HG02763 (cell line): ENCODE data around the gene CDH4.

Experiments used
- ATAC-seq: cut with Tn5 transposase; IDR thresholded peaks from one replicate; pipeline ENCODE4 v1.9.1; 2021; ENCODE audit warnings: mild to moderate bottlenecking, moderate library complexity; ENCODE audit not compliant: unreplicated experiment

The CDH4 gene

DNA sequence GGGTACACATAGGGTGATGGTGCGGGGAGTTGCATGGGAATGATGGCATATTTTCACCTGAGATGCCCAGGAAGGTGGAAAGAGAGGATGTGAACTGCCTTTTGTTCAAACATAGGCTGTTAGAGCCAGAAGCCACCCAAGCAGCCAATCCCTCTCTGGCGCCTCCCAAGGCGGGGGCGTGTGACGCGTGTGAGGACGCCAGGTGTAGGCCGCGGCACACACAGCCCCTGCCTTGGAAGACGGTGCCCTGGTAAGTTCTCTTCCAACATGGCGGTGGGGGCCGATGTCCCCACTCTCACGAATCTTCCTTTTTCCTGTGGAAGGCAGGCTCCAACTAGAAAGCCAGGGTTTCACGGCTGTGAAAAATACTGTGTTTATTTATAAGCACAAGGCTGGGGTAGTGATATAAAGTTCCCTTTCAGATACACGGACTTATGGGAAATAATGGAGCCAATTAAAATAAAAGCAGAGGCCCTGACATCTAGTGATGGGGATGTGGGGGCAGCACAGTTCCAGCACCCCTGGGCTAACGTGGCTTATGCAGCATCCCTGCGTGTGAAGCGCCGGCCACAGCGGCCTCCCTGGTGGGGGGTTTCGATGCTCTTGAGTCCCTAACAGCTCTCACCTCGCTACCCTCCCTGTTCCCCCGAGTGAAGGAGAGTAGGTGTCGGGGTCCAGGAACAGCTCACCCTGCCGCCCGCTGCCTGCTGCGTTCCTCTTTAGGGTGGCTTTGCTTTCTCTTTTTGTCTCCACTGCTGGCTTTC lies 28.3 kb downstream of the CDH4 start:
- ATAC-seq, result no peak

DNA sequence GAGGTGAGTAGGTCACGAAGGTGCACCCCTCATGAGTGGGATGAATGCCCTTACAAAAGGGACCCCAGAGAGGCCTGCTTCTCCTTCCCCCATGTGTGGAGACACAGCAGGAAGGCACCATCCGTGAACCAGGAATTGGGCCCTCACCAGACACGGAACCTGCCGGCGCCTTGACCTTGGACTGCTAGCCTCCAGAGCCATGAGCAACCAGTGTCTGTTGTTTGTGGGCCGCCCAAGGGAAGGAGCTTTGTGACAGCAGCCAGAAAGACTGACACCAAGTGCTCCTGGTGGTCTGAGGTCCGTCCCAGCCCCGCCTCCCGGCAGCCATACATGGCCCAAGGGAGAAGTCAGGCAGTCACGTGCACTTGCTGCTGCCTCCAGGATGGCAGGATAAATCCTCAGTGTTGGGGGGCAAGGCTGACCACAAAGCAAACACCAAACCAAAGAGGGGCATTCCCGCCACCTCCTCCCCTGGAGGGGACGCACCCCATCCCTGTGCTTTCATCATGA lies 29.3 kb downstream of the CDH4 start:
- no peak for ATAC-seq

DNA sequence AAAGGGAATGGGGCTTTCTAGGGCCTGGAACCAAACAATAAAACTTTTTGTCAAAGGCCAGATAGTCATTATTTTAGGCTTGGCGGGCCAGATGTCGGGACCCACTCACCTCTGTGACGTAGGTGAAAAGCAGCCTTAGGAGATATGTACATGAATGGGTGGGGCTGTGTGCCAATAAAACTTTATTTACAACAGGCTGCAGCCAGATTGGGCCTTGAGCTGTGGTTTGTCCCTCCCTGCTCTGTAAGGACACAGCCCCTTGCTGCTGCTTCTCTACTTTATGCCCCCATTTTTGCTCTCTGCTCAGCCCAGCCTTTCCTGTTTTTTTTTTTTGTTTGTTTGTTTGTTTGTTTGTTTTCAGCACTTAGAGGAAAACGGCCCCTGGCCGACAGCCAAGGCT lies 32.7 kb downstream of the CDH4 start:
- ATAC-seq, result no peak

DNA sequence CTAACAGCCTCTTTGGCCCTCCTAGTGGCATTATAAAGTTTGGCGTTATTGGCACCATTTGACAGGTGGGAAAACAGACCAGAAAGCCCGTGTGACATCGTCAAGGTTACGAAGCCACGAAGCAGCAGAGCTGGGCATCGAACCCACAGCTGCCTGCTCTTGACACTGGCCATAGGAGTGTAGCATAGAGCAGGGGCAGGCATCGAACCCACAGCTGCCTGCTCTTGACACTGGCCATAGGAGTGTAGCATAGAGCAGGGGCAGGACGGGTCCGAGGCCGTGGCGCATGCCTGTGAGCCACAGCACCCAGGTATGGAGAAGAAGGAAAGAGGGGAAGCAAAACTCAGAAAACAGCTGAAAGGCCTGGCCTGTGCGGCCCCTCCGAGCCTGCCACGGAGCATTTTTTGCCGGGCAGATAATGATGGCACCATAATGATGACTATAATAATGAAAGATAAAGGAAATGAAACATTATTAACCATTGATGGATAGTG lies 33.1 kb downstream of the CDH4 start:
- no peak for ATAC-seq

DNA sequence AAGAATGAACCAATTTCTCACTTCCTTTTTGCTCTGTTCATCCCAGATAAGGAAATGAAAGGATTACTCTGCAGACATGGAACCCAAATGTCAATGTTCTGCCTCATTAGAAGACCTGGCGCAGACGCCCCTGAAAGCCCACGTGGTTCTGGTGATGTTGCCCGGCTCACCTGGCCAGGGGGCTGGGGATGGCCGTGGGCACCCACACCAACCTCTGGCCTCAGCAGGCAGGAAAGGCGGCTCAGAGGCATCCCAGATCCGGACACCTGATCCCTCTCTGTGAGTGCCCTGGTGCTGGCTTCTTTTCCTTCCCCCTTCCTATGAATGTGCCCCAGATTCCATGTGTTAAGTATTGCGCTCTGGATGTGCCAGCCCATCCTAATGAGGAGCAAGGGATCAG lies 33.6 kb downstream of the CDH4 start:
- no peak for ATAC-seq

DNA sequence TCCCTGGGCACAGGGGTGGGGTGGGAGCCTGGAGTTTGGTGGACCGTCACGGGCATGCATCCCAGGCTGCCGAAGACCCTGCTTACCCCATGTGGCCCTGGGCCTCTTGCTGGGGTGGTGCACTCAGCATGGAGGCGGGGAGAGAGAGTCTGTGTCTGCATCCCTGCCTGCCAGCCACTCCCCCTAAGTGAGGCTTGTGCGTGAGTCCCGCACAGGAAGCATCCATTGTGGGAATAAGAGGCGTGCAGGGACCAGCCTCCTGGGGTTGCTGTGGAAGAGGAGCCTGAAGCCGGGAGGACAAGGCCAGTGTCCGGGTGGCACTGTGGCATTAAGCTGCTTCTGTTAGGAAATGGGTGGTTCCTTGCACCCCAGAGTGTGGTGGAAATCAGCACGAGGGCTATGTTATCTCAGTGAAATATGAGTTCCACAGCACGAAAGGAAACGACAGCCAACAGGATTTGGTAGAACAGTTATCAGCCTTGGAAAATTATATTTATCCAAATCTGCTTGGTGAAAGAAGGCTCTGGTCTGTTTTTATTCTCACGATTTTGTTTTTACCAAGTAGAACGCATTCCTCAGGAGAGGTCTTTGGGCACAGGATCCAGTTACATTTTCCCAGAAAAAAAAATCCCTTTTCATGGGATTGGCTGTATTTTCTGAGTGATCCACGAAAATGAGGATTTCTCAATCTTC lies 35.7 kb downstream of the CDH4 start:
- no peak for ATAC-seq

DNA sequence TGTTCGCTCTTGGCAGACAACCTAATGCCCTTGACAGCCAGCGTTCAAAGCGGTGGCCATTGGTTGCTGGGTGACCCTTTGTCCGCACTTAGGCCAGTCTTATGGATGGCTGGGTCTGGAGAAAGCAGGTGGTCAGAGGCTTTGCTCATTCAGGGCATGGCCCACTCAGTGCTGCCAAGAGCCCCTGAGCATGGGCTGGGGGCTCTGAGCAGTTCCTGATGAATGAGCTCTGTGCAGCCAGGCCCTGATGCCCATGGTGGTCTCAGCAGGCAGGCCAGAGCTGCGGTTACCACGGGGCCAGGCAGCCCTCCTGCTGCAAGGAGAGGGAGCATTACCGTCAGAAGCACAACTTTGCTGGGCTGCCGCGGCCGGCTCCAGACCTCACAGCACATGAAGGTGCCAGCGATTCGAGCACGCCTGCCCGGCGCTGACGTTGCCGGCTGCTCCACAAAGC lies 36.3 kb downstream of the CDH4 start:
- no peak for ATAC-seq

DNA sequence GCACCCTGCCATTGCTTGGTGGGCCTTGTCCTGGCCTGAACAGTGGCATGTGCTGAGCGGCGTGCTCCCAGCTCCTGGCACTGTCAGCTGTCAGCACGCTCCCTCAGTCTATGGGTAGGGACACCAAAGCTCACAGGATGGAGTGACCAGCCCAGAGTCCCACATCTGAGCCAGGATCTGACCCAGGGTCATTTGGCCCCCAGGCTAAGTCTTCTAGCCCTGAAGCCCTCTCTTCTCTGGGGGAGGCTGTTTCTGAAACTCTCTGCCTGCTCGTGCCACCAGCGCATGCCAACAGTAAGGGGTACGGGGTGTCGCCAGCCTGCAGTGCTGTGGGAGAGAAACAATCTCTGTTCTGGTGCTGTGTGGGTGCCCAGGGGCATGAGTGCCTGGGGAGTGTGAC lies 37.1 kb downstream of the CDH4 start:
- no peak for ATAC-seq

DNA sequence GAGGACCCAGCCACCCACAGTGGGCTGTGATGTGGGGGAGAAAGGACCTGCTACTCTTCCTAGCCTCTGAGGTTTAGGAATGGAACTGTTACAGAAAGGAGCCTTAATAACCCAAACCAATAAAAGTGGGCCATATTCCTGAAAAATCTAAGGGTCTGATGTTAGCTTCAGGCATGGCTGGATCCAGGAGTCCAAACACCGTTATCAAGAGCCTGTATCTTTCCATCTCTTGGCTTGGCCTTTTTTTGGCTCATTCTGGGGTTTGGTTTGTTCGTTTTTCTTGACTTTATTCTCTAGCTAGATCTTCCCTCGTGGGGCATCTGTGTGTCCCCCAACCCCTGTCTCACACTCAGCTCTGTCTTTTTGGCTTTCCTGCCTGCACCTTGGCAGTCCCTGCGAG lies 38.7 kb downstream of the CDH4 start:
- ATAC-seq, result no peak

DNA sequence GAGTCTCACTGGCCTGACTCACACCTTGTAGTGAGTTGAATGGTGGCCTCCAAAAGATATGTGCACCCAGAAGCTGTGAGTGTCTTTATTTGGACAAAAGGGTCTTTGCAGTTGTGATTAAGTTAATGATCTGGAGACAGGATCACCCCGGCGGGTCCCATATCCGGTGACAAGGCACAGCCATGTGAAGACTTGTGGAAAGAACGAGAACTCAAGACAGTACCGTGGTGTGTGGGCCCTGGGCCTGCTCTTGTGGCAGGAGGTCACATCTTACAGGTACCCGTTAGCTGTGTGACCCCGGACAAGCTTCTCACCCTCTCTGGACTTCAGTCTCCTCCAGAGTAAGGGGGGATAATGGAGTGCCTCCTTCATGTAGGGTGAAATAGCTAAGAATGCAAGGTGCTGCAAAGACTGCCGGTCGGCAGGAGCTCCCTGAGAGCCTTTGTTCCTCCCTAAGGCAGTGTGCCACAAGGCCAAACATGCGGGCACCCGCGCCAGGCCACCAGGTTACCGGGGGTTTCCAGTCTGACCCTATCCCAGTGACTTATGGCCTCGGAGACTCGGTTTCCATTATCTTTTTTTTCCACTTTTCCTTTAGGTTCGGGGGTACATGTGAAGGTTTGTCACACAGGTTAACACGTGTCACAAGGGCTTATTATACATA lies 39.2 kb downstream of the CDH4 start:
- ATAC-seq, result no peak

DNA sequence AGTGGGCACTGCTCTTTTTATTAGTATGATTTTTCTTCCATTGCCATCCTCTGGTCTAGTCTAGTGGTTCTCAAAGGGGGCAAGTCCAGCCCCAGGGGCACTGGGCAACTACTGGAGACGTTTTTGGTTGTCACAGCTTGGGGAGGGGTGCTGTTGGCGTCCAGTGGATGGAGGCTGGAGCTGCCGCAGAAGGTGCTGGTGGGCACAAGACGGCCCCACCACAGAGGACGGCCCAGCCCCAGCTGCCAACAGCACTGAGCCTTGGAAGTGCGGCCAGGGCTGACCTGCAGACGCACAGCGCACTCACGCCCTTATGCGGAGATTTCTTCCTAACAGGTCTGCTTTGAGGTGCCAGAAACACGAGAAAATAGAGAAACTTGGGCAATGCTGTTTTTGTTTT lies 40.3 kb downstream of the CDH4 start:
- no peak for ATAC-seq

DNA sequence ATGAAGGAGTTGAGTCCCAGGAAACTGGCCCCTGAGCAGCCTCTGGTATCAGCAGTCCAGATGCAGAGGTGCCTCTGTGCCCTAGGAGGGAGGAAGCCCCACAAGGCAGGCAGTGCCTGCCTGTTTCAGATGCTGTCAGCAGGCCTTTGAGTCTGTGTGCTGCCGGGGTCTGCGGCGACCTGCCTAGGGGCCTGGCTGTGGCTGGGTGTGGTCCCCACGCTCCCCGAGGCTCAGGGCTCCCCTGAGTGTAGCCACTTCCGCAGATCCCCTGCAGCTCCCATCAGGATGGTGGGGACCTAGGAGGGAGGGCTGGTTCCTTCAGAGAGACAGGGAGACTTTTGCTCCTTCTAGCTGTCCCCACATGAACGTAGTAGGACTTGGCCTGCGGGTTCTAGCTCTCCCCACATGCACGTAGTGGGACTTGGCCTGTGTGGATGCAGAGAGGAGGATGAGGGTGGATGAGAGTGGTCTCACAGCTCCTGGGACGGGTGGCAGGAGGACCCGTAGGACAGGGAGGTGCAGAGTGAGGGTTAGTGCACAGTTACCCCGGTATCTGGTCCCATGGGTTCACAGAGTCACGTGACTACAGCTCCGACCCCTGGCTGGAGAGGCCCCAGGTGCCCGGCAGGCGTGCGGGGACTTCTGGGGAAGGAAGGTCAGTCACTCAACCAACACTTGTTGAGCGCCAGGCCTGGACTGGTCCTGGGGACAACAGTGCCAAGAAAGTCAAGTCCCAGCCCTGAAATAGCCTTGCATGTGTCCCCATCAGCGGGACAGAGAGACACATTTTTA lies 41.0 kb downstream of the CDH4 start:
- no peak for ATAC-seq

DNA sequence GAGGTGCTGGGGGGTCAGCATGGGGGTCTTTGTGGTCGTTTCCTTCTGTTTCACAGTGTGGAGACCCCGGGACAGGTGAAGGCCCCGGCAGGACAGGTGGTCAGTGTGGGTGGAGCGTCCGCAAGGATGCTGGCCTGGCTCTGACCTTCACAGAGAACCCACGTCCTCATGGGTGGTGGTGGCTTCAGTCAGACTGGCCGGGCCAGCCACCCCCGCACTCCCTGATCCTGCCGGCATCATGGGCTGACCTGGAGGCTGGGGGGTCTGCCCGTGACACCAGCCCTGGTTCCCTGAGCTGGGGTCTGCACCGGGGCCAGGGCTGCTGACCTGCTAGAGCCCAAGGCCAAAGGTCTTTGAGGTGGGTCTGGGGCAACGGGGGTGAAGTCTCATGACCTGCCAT lies 41.9 kb downstream of the CDH4 start:
- no peak for ATAC-seq

DNA sequence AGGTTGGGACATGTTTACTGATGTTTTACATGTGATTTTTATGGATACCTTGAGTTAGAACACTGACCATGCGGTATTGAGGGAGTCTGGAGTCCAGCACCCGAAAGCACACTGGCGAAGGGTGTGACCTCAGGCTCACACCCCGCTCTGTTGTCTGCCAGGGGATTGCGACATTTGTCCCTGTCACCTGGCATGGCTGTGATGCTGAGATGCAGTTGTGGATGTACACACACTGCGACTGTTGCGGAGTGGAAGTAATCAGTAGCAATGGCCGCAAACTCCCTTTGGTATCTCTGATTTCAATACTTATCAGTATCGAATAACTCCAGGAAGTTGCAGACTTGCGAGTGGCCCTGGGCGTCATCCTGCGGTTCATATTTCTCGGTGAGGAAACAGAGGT lies 43.2 kb downstream of the CDH4 start:
- no peak for ATAC-seq

DNA sequence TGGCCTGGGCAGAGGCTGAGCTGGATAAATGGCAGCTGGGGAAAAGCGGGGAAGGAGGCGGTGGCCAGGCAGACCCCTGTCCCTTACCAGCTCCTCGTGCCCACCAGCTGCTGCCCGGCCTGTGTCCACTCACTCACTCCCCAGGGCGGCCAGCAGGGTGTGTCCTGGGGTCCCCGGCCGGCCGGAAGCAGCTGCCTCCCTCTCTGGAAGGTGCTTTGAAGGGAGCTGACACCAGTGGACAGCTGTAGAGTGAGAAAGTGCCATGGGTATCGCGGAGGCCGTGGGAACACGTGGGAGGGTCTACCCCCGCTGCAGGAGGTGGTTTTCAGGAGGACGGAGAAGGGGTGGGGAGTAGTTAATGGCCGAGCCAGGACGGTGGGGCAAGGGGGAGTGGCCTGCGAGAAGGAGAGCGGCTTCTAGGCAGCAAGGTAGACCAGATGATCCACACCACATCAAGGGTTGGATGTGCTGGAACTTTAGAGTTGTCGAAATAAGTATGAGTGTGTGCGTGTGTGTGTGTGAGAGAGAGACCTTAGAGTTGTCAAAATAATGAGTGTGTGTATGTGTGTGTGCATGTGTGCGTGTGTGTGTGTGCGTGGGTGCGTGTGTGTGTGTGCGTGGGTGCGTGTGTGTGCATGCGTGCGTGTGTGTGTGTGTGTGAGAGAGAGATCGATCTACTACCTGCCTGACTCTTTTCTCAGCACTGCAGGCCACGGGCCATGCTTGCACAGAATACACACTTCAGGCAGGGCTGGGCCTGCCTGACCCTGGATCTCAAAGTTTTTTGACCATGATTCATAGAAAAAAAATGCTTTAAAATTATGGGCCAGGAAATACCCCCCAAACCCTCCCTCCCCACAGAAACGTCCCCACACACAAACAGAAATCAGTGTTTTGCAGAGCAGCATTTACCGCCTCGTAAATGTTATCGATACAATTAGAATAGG lies 43.9 kb downstream of the CDH4 start:
- ATAC-seq, result no peak

DNA sequence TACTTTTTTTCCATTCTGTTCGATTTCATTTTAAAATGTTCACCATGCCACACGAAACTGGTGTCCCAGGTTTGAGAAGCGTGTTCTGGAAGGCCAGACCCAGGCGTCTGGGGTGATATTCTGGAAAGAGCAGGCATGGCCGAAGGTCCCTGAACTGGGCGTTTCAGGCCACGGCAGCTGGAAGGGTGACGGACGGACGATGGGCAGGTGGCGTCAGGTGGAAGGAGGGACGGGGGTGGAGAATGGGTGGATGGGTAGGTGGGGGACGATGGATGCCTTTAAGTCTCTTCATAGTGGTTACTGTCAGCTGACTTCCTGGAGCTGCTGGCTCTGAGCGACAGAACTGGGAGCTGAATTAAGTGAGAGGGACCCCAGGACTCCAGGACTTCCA lies 44.6 kb downstream of the CDH4 start:
- ATAC-seq, result no peak

DNA sequence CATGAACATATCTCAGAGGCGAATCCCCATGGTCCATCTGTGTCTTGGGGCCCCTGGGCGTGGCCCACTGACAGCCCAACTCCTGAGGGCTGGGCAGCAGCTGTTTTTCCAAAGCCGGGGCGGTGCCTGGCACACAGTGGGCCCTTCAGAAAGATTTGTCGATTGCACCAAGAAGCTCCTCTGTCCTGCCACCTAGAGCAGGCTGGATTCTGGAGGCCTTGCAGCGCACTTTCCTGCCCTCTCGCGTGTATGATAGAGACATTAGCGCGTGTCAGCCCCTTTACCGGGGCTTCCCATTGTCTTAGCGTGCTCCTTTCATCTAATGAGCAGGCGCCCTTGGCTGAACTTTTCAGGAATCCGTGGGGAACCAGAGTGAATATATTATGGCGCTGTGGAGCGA lies 45.4 kb downstream of the CDH4 start:
- ATAC-seq, result no peak

DNA sequence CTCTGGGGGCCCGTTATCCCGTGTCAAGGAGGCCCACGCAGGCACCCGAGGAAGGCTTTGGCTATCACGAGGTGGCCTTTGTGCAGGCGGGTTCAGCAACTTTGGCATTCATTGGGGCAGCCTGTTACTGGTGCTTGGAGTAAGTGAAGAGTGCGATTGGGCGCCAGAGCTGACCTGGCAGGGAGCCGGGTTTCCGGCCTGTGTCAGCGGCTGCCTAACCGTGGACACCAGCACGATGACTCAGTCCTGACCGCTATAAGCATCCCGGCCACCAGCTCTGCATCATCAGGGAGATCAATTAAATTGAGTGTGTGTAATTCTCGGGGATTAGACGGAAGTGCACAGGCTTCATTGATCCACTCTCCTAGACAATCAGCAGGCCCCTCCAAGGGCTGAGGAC lies 45.9 kb downstream of the CDH4 start:
- no peak for ATAC-seq

DNA sequence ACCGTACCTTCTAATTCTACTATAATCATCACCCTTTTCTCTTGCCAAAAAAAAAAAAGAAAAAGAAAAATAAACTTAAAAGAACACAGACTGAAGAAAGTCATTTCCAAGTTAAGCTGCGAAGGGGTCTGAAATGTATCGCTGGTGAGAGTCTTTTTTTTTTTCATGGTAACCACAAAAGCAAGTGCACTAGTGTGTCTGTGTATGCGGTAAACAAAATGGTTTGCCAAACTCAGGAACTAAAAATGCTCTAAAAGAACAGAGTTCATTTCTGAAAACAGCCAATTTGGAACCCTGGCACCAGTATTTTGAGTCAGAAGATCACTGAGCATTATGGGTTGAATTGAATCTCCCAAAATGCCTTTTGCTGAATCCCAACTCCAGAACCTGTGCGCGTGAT lies 46.6 kb downstream of the CDH4 start:
- ATAC-seq, result no peak

DNA sequence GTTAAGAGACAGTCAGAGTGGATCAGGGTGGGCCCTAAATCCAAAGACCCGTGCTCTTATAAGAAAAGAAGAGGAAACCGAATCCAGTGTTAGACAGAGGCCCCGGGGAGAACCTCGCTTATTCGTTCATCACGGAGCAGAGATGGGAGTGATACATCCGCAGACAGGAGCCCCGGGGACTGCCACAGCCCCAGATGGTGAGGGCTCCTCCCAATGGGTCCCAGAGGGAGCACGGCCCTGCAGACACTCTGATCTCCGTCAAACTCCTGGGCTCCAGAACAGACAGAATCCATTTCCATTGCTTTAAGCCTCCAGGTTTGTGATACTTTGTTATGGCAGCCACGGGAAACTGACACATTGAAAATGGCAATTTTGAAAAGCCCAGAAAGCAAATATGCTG lies 47.0 kb downstream of the CDH4 start:
- ATAC-seq, result no peak
